Measurements from ENCODE around the gene SNTG2. TPM values are rescaled to one million over a fixed set of nuclear protein-coding genes. Genes with fewer than 3 reads are reported as not detected.

SNTG2 gene
- total and polyA plus RNA-seq, 2 donors (not counting 3 experiments of a cell fraction or from before 2014, with no cell fraction given) = not detected

DNA sequence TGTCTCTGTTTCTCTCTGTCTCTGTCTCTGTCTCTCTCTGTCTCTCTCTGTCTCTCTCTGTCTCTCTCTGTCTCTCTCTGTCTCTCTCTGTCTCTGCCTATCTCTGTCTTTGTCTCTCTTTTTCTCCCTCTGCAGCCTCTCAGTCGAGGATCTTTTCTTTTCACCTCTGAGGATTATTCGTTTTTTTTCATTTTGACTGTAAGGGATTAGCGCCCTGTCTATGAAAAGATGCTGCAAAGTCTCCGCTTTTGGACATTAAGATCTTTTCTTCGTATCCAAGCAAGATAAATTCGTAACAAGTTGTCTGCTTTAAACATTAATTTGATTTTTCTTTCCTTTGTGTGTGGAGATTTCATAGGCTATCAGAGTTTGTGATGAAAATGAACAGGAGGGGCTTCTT, 271.4 kb downstream of the SNTG2 start:
- Histone ChIP-seq H3K36me3 (ENCODE audit: control insufficient read depth in 2 of 2, extremely low read depth in 1 of 2, insufficient read depth in 2 of 2, low read length in 2 of 2) (no peaks in the 10 kb centered on the region), H3K27ac (ENCODE audit: insufficient read depth, low read depth, low read length) (no peak overlapping the region), H3K9ac (replicated peaks; ENCODE audit: extremely low read depth, insufficient read depth, low read length) (no peak overlapping the region), H3K4me3 (replicated peaks in 1 of 3; ENCODE audit: insufficient read depth in 1 of 3, low read depth in 1 of 3, low read length in 3 of 3) (no peak overlapping the region), H3K4me1 (ENCODE audit: control insufficient read depth, extremely low read depth, insufficient read depth, low read length) (no peaks in the 10 kb centered on the region), H2AFZ (ENCODE audit: low read depth, low read length) (no peak overlapping the region), H3K9me1 (replicated peaks; ENCODE audit: control insufficient read depth, extremely low read depth, insufficient read depth, low read length) (no peaks in the 10 kb centered on the region), H4K20me1 (replicated peaks; ENCODE audit: control insufficient read depth, extremely low read depth, insufficient read depth, low read length) (no peaks in the 10 kb centered on the region), H3K9me3 (replicated peaks; ENCODE audit: control insufficient read depth, insufficient read depth, low read length) (peaks cover 10% of the 10 kb centered on the region), H3K79me2 (ENCODE audit: control insufficient read depth, insufficient read depth, low read length) (no peaks in the 10 kb centered on the region), H3K4me2 (ENCODE audit: insufficient read depth, low read length) (no peak overlapping the region), H3K27me3 (ENCODE audit: control insufficient read depth in 2 of 2, insufficient read depth in 2 of 2, low read length in 2 of 2) (no peaks in the 10 kb centered on the region)
- no peak for TF ChIP-seq EZH2 (IDR thresholded peaks at IDR 0.05; ENCODE audit: borderline replicate concordance, low read depth, low read length, severe bottlenecking)
- DNase-seq (ENCODE audit: low read depth, low spot score) (no peak), FAIRE-seq (no peak)
- intact Hi-C loops (cut with micrococcal nuclease) (no loop called here), dilution Hi-C loops (cut with MboI; ENCODE audit: extremely low pct_ligation_motif_present, low sequenced_read_pairs) (no loop called here)
- CTCF ChIA-PET = no interaction called here
- no TSS peak for BruUV-seq (replicated peaks)
- POLR2A ChIA-PET = no interaction called here

DNA sequence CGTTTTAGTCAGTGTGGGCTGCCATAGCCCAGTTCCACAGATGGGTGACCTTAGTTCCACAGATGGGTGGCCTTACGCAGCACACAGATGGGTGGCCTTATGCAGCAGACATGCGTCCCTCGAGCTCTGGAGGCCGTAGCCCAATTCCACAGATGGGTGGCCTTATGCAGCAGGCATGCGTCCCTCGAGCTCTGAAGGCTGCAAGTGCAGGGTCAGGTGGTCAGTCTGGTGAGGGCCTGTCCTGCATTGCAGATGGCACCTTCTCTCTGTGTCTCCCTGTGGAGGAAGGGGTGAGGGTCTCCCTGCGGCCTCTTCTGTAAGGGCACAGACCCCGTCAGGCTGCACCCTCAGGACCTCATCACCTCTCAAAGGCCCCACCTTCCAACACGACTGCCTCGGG, 273.1 kb downstream of the SNTG2 start:
- Histone ChIP-seq H3K27me3 (ENCODE audit: control insufficient read depth in 2 of 2, insufficient read depth in 2 of 2, low read length in 2 of 2) (no peaks in the 10 kb centered on the region), H4K20me1 (replicated peaks; ENCODE audit: control insufficient read depth, extremely low read depth, insufficient read depth, low read length) (no peaks in the 10 kb centered on the region), H3K79me2 (ENCODE audit: control insufficient read depth, insufficient read depth, low read length) (no peaks in the 10 kb centered on the region), H3K9me3 (replicated peaks; ENCODE audit: control insufficient read depth, insufficient read depth, low read length) (peaks cover 12% of the 10 kb centered on the region), H3K4me1 (ENCODE audit: control insufficient read depth, extremely low read depth, insufficient read depth, low read length) (no peaks in the 10 kb centered on the region), H3K27ac (ENCODE audit: insufficient read depth, low read depth, low read length) (no peak overlapping the region), H3K36me3 (ENCODE audit: control insufficient read depth in 2 of 2, extremely low read depth in 1 of 2, insufficient read depth in 2 of 2, low read length in 2 of 2) (no peaks in the 10 kb centered on the region), H3K4me2 (ENCODE audit: insufficient read depth, low read length) (no peak overlapping the region), H3K9me1 (replicated peaks; ENCODE audit: control insufficient read depth, extremely low read depth, insufficient read depth, low read length) (no peaks in the 10 kb centered on the region), H3K4me3 (replicated peaks in 1 of 3; ENCODE audit: insufficient read depth in 1 of 3, low read depth in 1 of 3, low read length in 3 of 3) (no peak overlapping the region), H2AFZ (ENCODE audit: low read depth, low read length) (no peak overlapping the region), H3K9ac (replicated peaks; ENCODE audit: extremely low read depth, insufficient read depth, low read length) (no peak overlapping the region)
- DNase-seq (ENCODE audit: low read depth, low spot score) (no peak), FAIRE-seq (no peak)
- TF ChIP-seq GATA2 (IDR thresholded peaks at IDR 0.05; ENCODE audit: insufficient read depth, insufficient read length, low read depth, low read length) (no peak), EZH2 (IDR thresholded peaks at IDR 0.05; ENCODE audit: borderline replicate concordance, low read depth, low read length, severe bottlenecking) (no peak), POLR2A (IDR thresholded peaks at IDR 0.05; ENCODE audit: low read depth, low read length) (no peak), FOS (IDR thresholded peaks at IDR 0.05; ENCODE audit: borderline replicate concordance, insufficient read depth, low read length) (no peak), MYC (IDR thresholded peaks at IDR 0.05; ENCODE audit: low read depth, low read length) (no peak), JUN (IDR thresholded peaks at IDR 0.05; ENCODE audit: borderline replicate concordance, insufficient read depth, insufficient read length, low read depth) (no peak), POLR2AphosphoS5 (IDR thresholded peaks at IDR 0.05; ENCODE audit: insufficient read depth, low read depth, low read length) (no peak)
- TF ChIP-seq, protein P1, sequence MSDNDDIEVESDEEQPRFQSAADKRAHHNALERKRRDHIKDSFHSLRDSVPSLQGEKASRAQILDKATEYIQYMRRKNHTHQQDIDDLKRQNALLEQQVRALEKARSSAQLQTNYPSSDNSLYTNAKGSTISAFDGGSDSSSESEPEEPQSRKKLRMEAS (IDR thresholded peaks at IDR 0.05; ENCODE audit: insufficient read depth, insufficient read length) = no peak
- TF ChIP-seq, protein P2, sequence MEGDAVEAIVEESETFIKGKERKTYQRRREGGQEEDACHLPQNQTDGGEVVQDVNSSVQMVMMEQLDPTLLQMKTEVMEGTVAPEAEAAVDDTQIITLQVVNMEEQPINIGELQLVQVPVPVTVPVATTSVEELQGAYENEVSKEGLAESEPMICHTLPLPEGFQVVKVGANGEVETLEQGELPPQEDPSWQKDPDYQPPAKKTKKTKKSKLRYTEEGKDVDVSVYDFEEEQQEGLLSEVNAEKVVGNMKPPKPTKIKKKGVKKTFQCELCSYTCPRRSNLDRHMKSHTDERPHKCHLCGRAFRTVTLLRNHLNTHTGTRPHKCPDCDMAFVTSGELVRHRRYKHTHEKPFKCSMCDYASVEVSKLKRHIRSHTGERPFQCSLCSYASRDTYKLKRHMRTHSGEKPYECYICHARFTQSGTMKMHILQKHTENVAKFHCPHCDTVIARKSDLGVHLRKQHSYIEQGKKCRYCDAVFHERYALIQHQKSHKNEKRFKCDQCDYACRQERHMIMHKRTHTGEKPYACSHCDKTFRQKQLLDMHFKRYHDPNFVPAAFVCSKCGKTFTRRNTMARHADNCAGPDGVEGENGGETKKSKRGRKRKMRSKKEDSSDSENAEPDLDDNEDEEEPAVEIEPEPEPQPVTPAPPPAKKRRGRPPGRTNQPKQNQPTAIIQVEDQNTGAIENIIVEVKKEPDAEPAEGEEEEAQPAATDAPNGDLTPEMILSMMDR (IDR thresholded peaks at IDR 0.05; ENCODE audit: extremely low read depth in 1 of 2, insufficient read depth in 1 of 2, low read depth in 1 of 2, low read length in 2 of 2) = no peak
- ChIA-PET POLR2A (no interaction called here), CTCF (no interaction called here)
- intact Hi-C loops (cut with micrococcal nuclease) (no loop called here), dilution Hi-C loops (cut with MboI; ENCODE audit: extremely low pct_ligation_motif_present, low sequenced_read_pairs) (no loop called here)
- BruUV-seq (replicated peaks) = no TSS peak
